ENCODE measurements around the gene ERO1A. TPM values are rescaled to one million over a fixed set of nuclear protein-coding genes. Genes with fewer than 3 reads are reported as not detected.

ERO1A gene
- total RNA-seq, 2 experiments from 2014 or later = 187 to 202 TPM

GRCh38 chr14:52619687-52620086 is 75.7 kb downstream of the ERO1A start:
- CTCF ChIA-PET = no interaction called here
- DNase-seq (no peak), ATAC-seq (no peak)
- intact Hi-C loops (cut with micrococcal nuclease) = no loop called here
- H3K27me3 Mint-ChIP-seq = no peaks in the 10 kb centered on the region
- no peak for TF ChIP-seq CTCF (IDR thresholded peaks at IDR 0.05)
- POLR2A ChIA-PET = interaction anchor here (0.6 kb wide), 2 partner anchors 22 to 63 kb away, joined by 3 read pairs; no protein-coding TSS in a partner anchor
- no peaks in the 10 kb centered on the region for H3K36me3 Mint-ChIP-seq (ENCODE audit: low read depth)
- H3K4me1 Mint-ChIP-seq (ENCODE audit: low read depth) = no peaks in the 10 kb centered on the region
- H3K4me3 Mint-ChIP-seq = no peak overlapping the region
- no peaks in the 10 kb centered on the region for H3K9me3 Mint-ChIP-seq
- no peak overlapping the region for H3K27ac Mint-ChIP-seq

GRCh38 chr14:52618602-52619001 is 76.8 kb downstream of the ERO1A start:
- Mint-ChIP-seq H3K36me3 (ENCODE audit: low read depth) (no peaks in the 10 kb centered on the region), H3K4me1 (ENCODE audit: low read depth) (no peaks in the 10 kb centered on the region), H3K27me3 (no peaks in the 10 kb centered on the region), H3K4me3 (no peak overlapping the region), H3K27ac (no peak overlapping the region), H3K9me3 (no peaks in the 10 kb centered on the region)
- DNase-seq (no peak), ATAC-seq (no peak)
- POLR2A ChIA-PET = no interaction called here
- TF ChIP-seq CTCF (IDR thresholded peaks at IDR 0.05) = no peak
- intact Hi-C loops (cut with micrococcal nuclease) = no loop called here
- CTCF ChIA-PET = interaction anchor here (1.0 kb wide), 1 partner anchor 81 kb away, joined by 3 read pairs; no protein-coding TSS in a partner anchor

GRCh38 chr14:52610187-52610586 is 85.2 kb downstream of the ERO1A start:
- ChIA-PET POLR2A (no interaction called here), CTCF (no interaction called here)
- intact Hi-C loops (cut with micrococcal nuclease) = no loop called here
- H3K4me1 Mint-ChIP-seq (ENCODE audit: low read depth) = no peaks in the 10 kb centered on the region
- ATAC-seq (no peak), DNase-seq (no peak)
- H3K27ac Mint-ChIP-seq = no peak overlapping the region
- H3K9me3 Mint-ChIP-seq = peaks cover 5% of the 10 kb centered on the region
- H3K4me3 Mint-ChIP-seq = no peak overlapping the region
- H3K27me3 Mint-ChIP-seq = no peaks in the 10 kb centered on the region
- no peaks in the 10 kb centered on the region for H3K36me3 Mint-ChIP-seq (ENCODE audit: low read depth)
- TF ChIP-seq CTCF (IDR thresholded peaks at IDR 0.05) = no peak

- no peaks in the 10 kb centered on the region for H3K36me3 Mint-ChIP-seq (ENCODE audit: low read depth)
- DNase-seq = no peak
- peaks cover 8% of the 10 kb centered on the region for H3K9me3 Mint-ChIP-seq
- no peak overlapping the region for H3K27ac Mint-ChIP-seq
- intact Hi-C loops (cut with micrococcal nuclease) = no loop called here
- no peak for TF ChIP-seq CTCF (IDR thresholded peaks at IDR 0.05)
- ChIA-PET POLR2A (no interaction called here), CTCF (no interaction called here)
- no peaks in the 10 kb centered on the region for H3K4me1 Mint-ChIP-seq (ENCODE audit: low read depth)
- ATAC-seq = no peak
- H3K27me3 Mint-ChIP-seq = no peaks in the 10 kb centered on the region
- H3K4me3 Mint-ChIP-seq = no peak overlapping the region
Observed at GRCh38 chr14:52609445-52610044, 85.8 kb downstream of the ERO1A start.

GRCh38 chr14:52607061-52607460 is 88.3 kb downstream of the ERO1A start:
- no peak for TF ChIP-seq CTCF (IDR thresholded peaks at IDR 0.05)
- H3K4me3 Mint-ChIP-seq = no peak overlapping the region
- no peak for DNase-seq
- no peak for ATAC-seq
- H3K27me3 Mint-ChIP-seq = no peaks in the 10 kb centered on the region
- POLR2A ChIA-PET = no interaction called here
- no peak overlapping the region for H3K27ac Mint-ChIP-seq
- H3K36me3 Mint-ChIP-seq (ENCODE audit: low read depth) = no peaks in the 10 kb centered on the region
- H3K4me1 Mint-ChIP-seq (ENCODE audit: low read depth) = no peaks in the 10 kb centered on the region
- CTCF ChIA-PET = no interaction called here
- intact Hi-C loops (cut with micrococcal nuclease) = no loop called here
- peaks cover 8% of the 10 kb centered on the region for H3K9me3 Mint-ChIP-seq

Measured in activated CD8-positive, alpha-beta T cell treated with anti-CD3 and anti-CD28 coated beads for 36 hours (primary cell).